Measurements from ENCODE around the gene PTPRE. TPM values are rescaled to one million over a fixed set of nuclear protein-coding genes. Genes with fewer than 3 reads are reported as not detected.

The PTPRE gene
- total and polyA plus RNA-seq, 4 donors: 4.9 to 46.0 (median 23.5) TPM

GRCh38 chr10:128026615-128027300 lies 119.9 kb downstream of the PTPRE start:
- Histone ChIP-seq H3K27ac (ENCODE audit: low read depth in 1 of 2, low read length in 2 of 2) (no peak overlapping the region), H3K4me1 (ENCODE audit: control insufficient read depth in 1 of 2, insufficient read depth in 2 of 2, low read length in 2 of 2) (no peaks in the 10 kb centered on the region), H3K9me3 (ENCODE audit: control insufficient read depth, low read length) (no peaks in the 10 kb centered on the region), H3K27me3 (ENCODE audit: control insufficient read depth in 1 of 2, insufficient read depth in 2 of 2, low read length in 1 of 2) (no peaks in the 10 kb centered on the region), H3K4me3 (ENCODE audit: low read length in 2 of 2) (no peak overlapping the region), H3K36me3 (ENCODE audit: control insufficient read depth in 1 of 2, insufficient read depth in 2 of 2, low read length in 1 of 2) (no peaks in the 10 kb centered on the region)
- ATAC-seq (ENCODE audit: low FRiP score): no peak
- DNase-seq: no peak
- intact Hi-C loops (cut with DNase I): no loop called here
- WGBS, 2 donors: 68 to 75% methylated on average over 4 of the region's 4 CpGs

- no peaks in the 10 kb centered on the region for H3K4me1 ChIP-seq (ENCODE audit: control insufficient read depth in 1 of 2, insufficient read depth in 2 of 2, low read length in 2 of 2)
- no peaks in the 10 kb centered on the region for H3K9me3 ChIP-seq (ENCODE audit: control insufficient read depth, low read length)
- intact Hi-C loops (cut with DNase I): no loop called here
- no peak overlapping the region for H3K4me3 ChIP-seq (ENCODE audit: low read length in 2 of 2)
- no peaks in the 10 kb centered on the region for H3K27me3 ChIP-seq (ENCODE audit: control insufficient read depth in 1 of 2, insufficient read depth in 2 of 2, low read length in 1 of 2)
- no peak overlapping the region for H3K27ac ChIP-seq (ENCODE audit: low read depth in 1 of 2, low read length in 2 of 2)
- no peak for ATAC-seq (ENCODE audit: low FRiP score)
- WGBS, 2 donors: 83% methylated on average over 8 of the region's 8 CpGs
- no peaks in the 10 kb centered on the region for H3K36me3 ChIP-seq (ENCODE audit: control insufficient read depth in 1 of 2, insufficient read depth in 2 of 2, low read length in 1 of 2)
- no peak for DNase-seq
Measured at GRCh38 chr10:128027306-128027705, 120.4 kb downstream of the PTPRE start.

DNA sequence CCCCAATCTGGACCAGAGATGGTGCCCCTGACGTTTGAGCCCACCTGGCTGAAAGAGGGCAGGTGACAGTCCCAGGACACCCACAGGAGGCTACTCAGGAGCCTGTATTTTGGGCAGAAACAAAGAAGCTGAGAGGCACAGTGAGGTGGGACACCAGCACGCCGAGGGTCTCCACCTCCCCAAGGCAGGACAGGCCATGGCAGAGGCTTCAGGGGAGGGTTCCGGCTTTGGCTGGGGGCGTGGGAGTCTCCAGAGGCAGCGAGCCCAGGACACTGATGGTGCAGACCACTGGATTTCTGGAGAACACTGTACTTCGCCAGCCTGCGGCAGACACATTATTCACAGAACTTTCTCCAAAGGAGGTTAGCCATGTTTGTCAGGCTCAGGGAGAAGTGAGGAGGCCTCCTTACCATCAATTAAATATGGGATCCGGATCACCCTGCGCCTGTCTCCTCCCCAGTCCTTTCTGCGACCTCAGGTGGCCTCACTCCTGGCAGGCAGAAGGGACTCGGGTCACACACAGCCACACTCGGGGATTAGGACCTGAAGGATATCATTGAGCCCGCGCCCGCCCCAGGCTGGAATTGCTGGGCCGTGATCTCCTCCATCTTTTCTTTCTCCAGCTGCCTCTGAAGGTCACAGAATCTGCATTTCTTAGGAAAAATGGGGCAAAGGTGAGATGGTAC lies 121.1 kb downstream of the PTPRE start:
- intact Hi-C loops (cut with DNase I): no loop called here
- no peaks in the 10 kb centered on the region for H3K27me3 ChIP-seq (ENCODE audit: control insufficient read depth in 1 of 2, insufficient read depth in 2 of 2, low read length in 1 of 2)
- ATAC-seq (ENCODE audit: low FRiP score): no peak
- WGBS, 2 donors: 93 to 98% methylated on average over 17 of the region's 17 CpGs
- H3K9me3 ChIP-seq (ENCODE audit: control insufficient read depth, low read length): no peaks in the 10 kb centered on the region
- H3K4me1 ChIP-seq (ENCODE audit: control insufficient read depth in 1 of 2, insufficient read depth in 2 of 2, low read length in 2 of 2): no peaks in the 10 kb centered on the region
- no peaks in the 10 kb centered on the region for H3K36me3 ChIP-seq (ENCODE audit: control insufficient read depth in 1 of 2, insufficient read depth in 2 of 2, low read length in 1 of 2)
- H3K4me3 ChIP-seq (ENCODE audit: low read length in 2 of 2): no peak overlapping the region
- DNase-seq: peak; percentile 26 to 61
- no peak overlapping the region for H3K27ac ChIP-seq (ENCODE audit: low read depth in 1 of 2, low read length in 2 of 2)

DNA sequence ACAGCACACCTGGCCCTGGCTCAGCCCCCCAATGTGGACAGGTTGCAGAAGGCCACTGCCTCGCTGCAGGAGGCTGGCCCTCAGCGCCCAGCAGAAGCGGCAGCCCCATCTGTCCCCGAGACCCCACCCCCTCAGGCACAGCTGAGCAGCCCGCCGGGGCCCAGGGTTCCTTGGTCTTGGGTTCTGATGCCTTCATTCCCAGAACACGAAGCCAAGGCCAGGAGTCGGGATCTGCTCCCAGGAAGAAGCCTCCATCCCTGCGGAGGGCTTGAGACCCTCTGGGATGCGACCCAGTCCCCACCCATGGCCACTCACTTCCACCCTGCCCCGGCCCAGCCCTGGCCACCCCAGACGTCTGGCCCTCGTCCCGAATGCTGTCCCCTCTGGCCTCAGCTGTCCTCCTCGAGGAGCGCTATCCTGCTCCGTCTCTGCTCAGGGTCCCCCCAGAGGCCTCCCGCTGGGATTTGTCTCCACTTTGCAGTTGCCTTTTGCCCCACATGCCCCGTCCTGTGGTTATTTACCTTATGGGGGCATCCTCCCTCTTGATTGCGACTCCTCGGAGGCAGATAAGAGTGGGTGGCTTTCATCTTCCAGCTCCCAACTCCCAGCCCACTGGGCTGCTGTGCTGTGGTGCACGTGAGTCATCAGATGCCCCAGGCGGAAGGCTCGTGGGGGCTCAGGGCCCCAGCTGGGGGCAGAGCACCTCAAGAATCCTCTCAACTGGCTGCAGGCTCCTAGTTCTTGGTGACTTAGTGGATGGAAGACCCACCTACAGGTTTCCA lies 121.8 kb downstream of the PTPRE start:
- no peaks in the 10 kb centered on the region for H3K27me3 ChIP-seq (ENCODE audit: control insufficient read depth in 1 of 2, insufficient read depth in 2 of 2, low read length in 1 of 2)
- H3K4me3 ChIP-seq (ENCODE audit: low read length in 2 of 2): no peak overlapping the region
- no peaks in the 10 kb centered on the region for H3K36me3 ChIP-seq (ENCODE audit: control insufficient read depth in 1 of 2, insufficient read depth in 2 of 2, low read length in 1 of 2)
- 92 to 94% methylated on average over 24 of the region's 24 CpGs for WGBS, 2 donors
- DNase-seq: peak; percentile 35 to 67
- H3K9me3 ChIP-seq (ENCODE audit: control insufficient read depth, low read length): no peaks in the 10 kb centered on the region
- no peaks in the 10 kb centered on the region for H3K4me1 ChIP-seq (ENCODE audit: control insufficient read depth in 1 of 2, insufficient read depth in 2 of 2, low read length in 2 of 2)
- ATAC-seq (ENCODE audit: low FRiP score): no peak
- intact Hi-C loops (cut with DNase I): no loop called here
- no peak overlapping the region for H3K27ac ChIP-seq (ENCODE audit: low read depth in 1 of 2, low read length in 2 of 2)

DNA sequence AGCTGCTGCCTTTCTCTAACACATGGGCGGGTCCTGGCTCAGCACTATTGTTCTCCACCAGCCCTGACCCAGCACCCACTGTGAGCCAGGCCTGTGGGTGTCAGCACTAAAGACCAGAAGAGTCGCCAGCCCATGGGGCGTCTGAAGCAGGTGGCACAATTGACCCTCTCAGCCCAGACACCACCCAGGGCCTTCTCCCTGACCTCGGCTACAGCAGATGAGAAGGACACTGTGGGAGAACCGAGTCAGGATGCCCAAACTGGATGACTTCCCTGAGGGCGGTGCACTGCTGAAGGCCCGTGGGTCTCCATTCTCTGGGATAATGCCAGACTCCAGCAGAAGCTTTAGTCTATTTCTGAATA lies 122.4 kb downstream of the PTPRE start:
- intact Hi-C loops (cut with DNase I): no loop called here
- Histone ChIP-seq H3K27ac (ENCODE audit: low read depth in 1 of 2, low read length in 2 of 2) (no peak overlapping the region), H3K9me3 (ENCODE audit: control insufficient read depth, low read length) (no peaks in the 10 kb centered on the region), H3K4me1 (ENCODE audit: control insufficient read depth in 1 of 2, insufficient read depth in 2 of 2, low read length in 2 of 2) (no peaks in the 10 kb centered on the region), H3K36me3 (ENCODE audit: control insufficient read depth in 1 of 2, insufficient read depth in 2 of 2, low read length in 1 of 2) (no peaks in the 10 kb centered on the region), H3K27me3 (ENCODE audit: control insufficient read depth in 1 of 2, insufficient read depth in 2 of 2, low read length in 1 of 2) (no peaks in the 10 kb centered on the region), H3K4me3 (ENCODE audit: low read length in 2 of 2) (no peak overlapping the region)
- DNase-seq (peak; percentile 30 to 63), ATAC-seq (ENCODE audit: low FRiP score) (no peak)
- WGBS, 2 donors: 75 to 85% methylated on average over 7 of the region's 7 CpGs

DNA sequence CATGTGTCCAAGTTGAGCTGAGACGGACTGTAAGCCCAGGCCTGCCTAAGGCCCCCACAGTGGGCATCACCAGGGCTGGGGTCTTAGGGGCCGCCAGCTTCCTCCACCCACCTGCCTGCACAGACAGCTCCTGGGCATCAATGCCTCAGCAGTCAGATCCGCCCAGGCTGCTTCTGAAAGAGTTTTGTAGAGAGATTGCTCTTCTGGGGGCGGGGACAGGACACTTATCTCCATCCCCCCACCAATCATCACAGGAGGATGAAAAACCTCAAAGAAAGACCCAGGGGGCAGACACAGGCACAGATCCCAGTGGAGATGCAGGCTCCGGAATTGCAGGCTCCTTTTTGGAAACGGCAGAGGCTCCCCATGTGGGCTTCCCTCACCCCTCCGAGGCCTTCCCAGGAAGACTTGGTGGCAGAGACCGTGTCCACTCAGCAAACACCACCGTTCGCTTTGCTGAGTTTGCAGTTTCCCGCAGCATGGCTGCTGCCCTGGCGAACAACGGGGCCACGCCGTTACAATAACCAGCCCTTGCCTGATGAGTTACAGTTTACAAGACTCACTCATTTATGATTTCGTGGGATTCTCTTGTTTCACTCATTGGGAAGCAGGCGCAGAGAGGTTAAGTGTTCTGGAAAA lies 122.9 kb downstream of the PTPRE start:
- H3K4me3 ChIP-seq (ENCODE audit: low read length in 2 of 2): no peak overlapping the region
- ATAC-seq (ENCODE audit: low FRiP score): no peak
- intact Hi-C loops (cut with DNase I): no loop called here

GRCh38 chr10:128030498-128031072 lies 123.7 kb downstream of the PTPRE start:
- H3K9me3 ChIP-seq (ENCODE audit: control insufficient read depth, low read length): no peaks in the 10 kb centered on the region
- no peaks in the 10 kb centered on the region for H3K4me1 ChIP-seq (ENCODE audit: control insufficient read depth in 1 of 2, insufficient read depth in 2 of 2, low read length in 2 of 2)
- ATAC-seq (ENCODE audit: low FRiP score) (no peak), DNase-seq (peak; percentile 16 to 69)
- no peak overlapping the region for H3K4me3 ChIP-seq (ENCODE audit: low read length in 2 of 2)
- intact Hi-C loops (cut with DNase I): no loop called here
- H3K27me3 ChIP-seq (ENCODE audit: control insufficient read depth in 1 of 2, insufficient read depth in 2 of 2, low read length in 1 of 2): no peaks in the 10 kb centered on the region
- WGBS, 2 donors: 91 to 93% methylated on average over 17 of the region's 17 CpGs
- no peaks in the 10 kb centered on the region for H3K36me3 ChIP-seq (ENCODE audit: control insufficient read depth in 1 of 2, insufficient read depth in 2 of 2, low read length in 1 of 2)
- no peak overlapping the region for H3K27ac ChIP-seq (ENCODE audit: low read depth in 1 of 2, low read length in 2 of 2)

More for the DNA sequence above, 122.9 kb downstream of the PTPRE start:
- no peaks in the 10 kb centered on the region for H3K36me3 ChIP-seq (ENCODE audit: control insufficient read depth in 1 of 2, insufficient read depth in 2 of 2, low read length in 1 of 2)
- no peaks in the 10 kb centered on the region for H3K4me1 ChIP-seq (ENCODE audit: control insufficient read depth in 1 of 2, insufficient read depth in 2 of 2, low read length in 2 of 2)
- H3K27me3 ChIP-seq (ENCODE audit: control insufficient read depth in 1 of 2, insufficient read depth in 2 of 2, low read length in 1 of 2): no peaks in the 10 kb centered on the region
- H3K27ac ChIP-seq (ENCODE audit: low read depth in 1 of 2, low read length in 2 of 2): no peak overlapping the region
- 88 to 91% methylated on average over 17 of the region's 17 CpGs for WGBS, 2 donors
- DNase-seq: peak in 1 of 2 donors; percentile 17
- H3K9me3 ChIP-seq (ENCODE audit: control insufficient read depth, low read length): no peaks in the 10 kb centered on the region

GRCh38 chr10:128031216-128031615 lies 124.3 kb downstream of the PTPRE start:
- Histone ChIP-seq H3K4me1 (ENCODE audit: control insufficient read depth in 1 of 2, insufficient read depth in 2 of 2, low read length in 2 of 2) (no peaks in the 10 kb centered on the region), H3K4me3 (ENCODE audit: low read length in 2 of 2) (no peak overlapping the region), H3K36me3 (ENCODE audit: control insufficient read depth in 1 of 2, insufficient read depth in 2 of 2, low read length in 1 of 2) (no peaks in the 10 kb centered on the region), H3K27me3 (ENCODE audit: control insufficient read depth in 1 of 2, insufficient read depth in 2 of 2, low read length in 1 of 2) (no peaks in the 10 kb centered on the region), H3K27ac (ENCODE audit: low read depth in 1 of 2, low read length in 2 of 2) (no peak overlapping the region), H3K9me3 (ENCODE audit: control insufficient read depth, low read length) (no peaks in the 10 kb centered on the region)
- WGBS, 2 donors: 94 to 95% methylated on average over 9 of the region's 9 CpGs
- intact Hi-C loops (cut with DNase I): no loop called here
- DNase-seq: peak; percentile 28 to 57
- ATAC-seq (ENCODE audit: low FRiP score): no peak
